ENCODE results near the gene FIBCD1. TPM values are rescaled to one million over a fixed set of nuclear protein-coding genes. Genes with fewer than 3 reads are reported as not detected.

Gene FIBCD1
- total RNA-seq, 6 experiments from 2014 or later = not detected

DNA sequence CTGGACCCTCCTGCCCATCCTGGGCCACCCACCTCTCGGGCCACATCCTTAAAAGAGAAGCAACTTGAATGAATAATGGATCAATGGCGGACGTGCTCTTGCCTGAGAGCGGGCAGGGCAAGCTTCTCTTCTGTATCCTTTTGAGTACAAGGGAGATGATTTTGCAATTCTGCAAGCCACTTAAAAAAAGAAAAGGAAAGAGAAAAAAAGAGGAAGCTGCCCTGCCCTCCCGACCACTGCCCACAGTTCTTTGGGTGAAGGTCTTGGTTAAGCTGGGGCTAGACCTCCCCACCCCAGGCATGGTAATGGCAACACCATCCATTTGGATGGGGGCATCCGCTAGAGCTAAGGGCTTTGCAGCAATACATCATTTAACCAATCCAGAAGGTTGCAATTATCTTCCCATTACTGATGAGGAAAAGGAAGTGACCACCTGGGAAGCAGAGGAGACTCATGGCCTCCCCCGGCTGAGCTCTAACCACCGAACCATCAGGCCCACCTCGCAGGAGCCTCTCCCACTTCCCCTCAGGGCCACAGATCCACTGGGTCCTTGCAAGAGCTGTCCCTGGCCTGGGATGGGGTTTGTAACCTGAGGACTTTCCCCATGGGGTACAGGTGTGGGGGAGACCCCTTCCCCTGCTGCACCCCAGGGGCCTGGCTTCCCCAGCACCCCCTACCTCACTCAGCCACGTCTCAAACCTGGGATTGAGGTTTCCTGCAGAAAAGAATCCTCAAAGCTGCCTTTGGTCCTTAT, 42.1 kb upstream of the FIBCD1 start:
- Histone ChIP-seq H3K36me3 (no peaks in the 10 kb centered on the region), H3K27me3 (no peaks in the 10 kb centered on the region), H3K4me1 (no peaks in the 10 kb centered on the region), H3K4me3 (no peak overlapping the region), H3K9me3 (no peaks in the 10 kb centered on the region), H3K27ac (no peak overlapping the region)
- intact Hi-C loops (cut with DNase I) = no loop called here
- ATAC-seq (no peak), DNase-seq (no peak)
- WGBS (ENCODE audit: insufficient coverage, low coverage, low lambda C conversion rate, missing lambda C conversion rate) = 31% methylated on average over 7 of the region's 10 CpGs
- TF ChIP-seq, protein P1, sequence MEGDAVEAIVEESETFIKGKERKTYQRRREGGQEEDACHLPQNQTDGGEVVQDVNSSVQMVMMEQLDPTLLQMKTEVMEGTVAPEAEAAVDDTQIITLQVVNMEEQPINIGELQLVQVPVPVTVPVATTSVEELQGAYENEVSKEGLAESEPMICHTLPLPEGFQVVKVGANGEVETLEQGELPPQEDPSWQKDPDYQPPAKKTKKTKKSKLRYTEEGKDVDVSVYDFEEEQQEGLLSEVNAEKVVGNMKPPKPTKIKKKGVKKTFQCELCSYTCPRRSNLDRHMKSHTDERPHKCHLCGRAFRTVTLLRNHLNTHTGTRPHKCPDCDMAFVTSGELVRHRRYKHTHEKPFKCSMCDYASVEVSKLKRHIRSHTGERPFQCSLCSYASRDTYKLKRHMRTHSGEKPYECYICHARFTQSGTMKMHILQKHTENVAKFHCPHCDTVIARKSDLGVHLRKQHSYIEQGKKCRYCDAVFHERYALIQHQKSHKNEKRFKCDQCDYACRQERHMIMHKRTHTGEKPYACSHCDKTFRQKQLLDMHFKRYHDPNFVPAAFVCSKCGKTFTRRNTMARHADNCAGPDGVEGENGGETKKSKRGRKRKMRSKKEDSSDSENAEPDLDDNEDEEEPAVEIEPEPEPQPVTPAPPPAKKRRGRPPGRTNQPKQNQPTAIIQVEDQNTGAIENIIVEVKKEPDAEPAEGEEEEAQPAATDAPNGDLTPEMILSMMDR (IDR thresholded peaks at IDR 0.05) = no peak
- TF ChIP-seq POLR2A (IDR thresholded peaks at IDR 0.05) = no peak

DNA sequence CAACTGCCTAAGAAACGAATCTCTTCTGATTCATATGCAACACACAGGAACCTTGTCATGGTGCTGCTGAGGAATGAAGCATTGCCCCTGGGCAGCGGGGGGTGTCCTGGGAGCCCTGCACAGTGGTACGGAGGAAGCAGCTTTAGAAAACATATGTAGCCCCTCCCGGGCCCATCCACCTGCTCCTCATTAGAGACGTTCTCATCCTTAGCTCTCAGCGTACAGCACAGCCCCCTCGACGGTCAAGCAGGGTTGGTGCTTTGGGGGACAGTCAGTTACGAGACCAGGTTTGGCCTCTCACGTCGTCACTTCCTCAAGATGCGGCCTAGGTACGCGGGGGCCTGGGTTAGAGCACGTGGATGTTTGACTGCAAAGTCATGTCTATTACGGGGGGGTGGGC, 41.5 kb upstream of the FIBCD1 start:
- no peak overlapping the region for H3K27ac ChIP-seq
- no peaks in the 10 kb centered on the region for H3K9me3 ChIP-seq
- 68% methylated on average over 5 of the region's 16 CpGs for WGBS (ENCODE audit: insufficient coverage, low coverage, low lambda C conversion rate, missing lambda C conversion rate)
- DNase-seq = peak in 1 of 3 donors; percentile 31
- H3K36me3 ChIP-seq = no peaks in the 10 kb centered on the region
- TF ChIP-seq, protein P1 (IDR thresholded peaks at IDR 0.05) = no peak
- TF ChIP-seq POLR2A (IDR thresholded peaks at IDR 0.05) = no peak
- no peak for ATAC-seq
- H3K4me1 ChIP-seq = no peaks in the 10 kb centered on the region
- no peak overlapping the region for H3K4me3 ChIP-seq
- intact Hi-C loops (cut with DNase I) = no loop called here
- H3K27me3 ChIP-seq = no peaks in the 10 kb centered on the region

DNA sequence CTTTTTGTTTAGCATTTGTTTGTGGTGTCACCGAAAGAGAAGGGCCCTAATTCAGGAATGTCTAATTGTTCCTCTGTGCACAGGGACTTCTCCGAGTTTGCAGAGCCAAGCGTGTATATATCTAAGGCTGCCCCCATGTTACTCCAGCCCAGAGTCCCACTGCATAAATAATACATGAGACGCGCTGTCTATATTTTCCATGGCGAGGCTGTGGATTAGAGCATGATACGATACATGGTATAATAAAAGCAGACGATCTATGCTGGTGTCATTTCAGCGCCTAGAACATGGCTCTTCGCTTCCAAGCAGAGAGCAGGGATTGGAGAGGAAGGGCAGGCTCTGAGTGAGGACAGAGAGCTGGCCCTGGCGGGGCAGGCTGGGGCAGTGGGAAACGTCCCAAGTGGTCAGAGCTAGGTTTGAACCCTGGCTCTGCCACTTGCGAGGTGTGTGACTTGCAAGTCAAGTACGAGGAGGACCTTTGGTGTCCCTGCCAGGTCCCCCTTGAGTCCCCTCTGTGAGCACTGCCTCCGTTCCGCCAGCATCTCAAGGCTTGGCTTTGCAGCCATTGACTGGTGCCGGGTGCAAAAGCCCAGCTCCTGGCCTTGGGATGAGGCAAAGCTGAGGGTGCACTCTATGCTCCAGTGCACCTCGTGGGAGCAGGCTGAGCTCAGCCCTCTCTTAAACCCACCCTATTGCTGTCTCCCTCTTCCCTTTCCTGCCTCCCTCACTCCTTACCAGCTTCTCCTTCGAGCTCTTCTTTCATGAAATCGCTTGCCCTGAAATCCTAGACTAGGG, 40.7 kb upstream of the FIBCD1 start:
- H3K27me3 ChIP-seq = no peaks in the 10 kb centered on the region
- intact Hi-C loops (cut with DNase I) = no loop called here
- no peaks in the 10 kb centered on the region for H3K4me1 ChIP-seq
- 76% methylated on average over 14 of the region's 20 CpGs for WGBS (ENCODE audit: insufficient coverage, low coverage, low lambda C conversion rate, missing lambda C conversion rate)
- ATAC-seq (no peak), DNase-seq (no peak)
- no peaks in the 10 kb centered on the region for H3K36me3 ChIP-seq
- no peak overlapping the region for H3K27ac ChIP-seq
- no peak overlapping the region for H3K4me3 ChIP-seq
- H3K9me3 ChIP-seq = no peaks in the 10 kb centered on the region
- TF ChIP-seq POLR2A (IDR thresholded peaks at IDR 0.05) = no peak
- TF ChIP-seq, protein P1 (IDR thresholded peaks at IDR 0.05) = no peak

DNA sequence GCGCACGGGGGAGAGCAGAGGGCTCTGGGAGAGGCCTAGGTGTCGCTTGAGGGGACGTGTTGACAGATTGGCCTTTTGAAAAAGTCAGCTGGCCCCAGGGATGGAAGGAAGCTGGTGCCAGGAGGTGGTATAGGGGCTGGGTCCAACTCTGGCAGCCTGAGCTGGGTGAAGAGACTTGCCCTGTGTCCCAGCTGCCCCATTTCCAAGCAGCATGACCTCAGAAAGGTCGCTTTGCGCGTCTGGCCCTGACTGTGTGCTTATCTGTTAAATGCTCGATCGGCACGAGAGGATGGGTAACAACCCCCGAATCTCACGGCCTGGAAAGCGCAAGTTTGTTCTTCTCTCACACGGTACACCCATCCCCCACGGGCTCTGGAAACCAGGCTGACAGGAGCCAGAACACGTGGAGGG, 38.8 kb upstream of the FIBCD1 start:
- no peaks in the 10 kb centered on the region for H3K36me3 ChIP-seq
- no peaks in the 10 kb centered on the region for H3K9me3 ChIP-seq
- TF ChIP-seq, protein P1 (IDR thresholded peaks at IDR 0.05) = no peak
- TF ChIP-seq POLR2A (IDR thresholded peaks at IDR 0.05) = no peak
- H3K4me3 ChIP-seq = no peak overlapping the region
- ATAC-seq = no peak
- WGBS (ENCODE audit: insufficient coverage, low coverage, low lambda C conversion rate, missing lambda C conversion rate) = 41% methylated on average over 6 of the region's 16 CpGs
- H3K27ac ChIP-seq = no peak overlapping the region
- no peaks in the 10 kb centered on the region for H3K27me3 ChIP-seq
- intact Hi-C loops (cut with DNase I) = no loop called here
- no peaks in the 10 kb centered on the region for H3K4me1 ChIP-seq
- no peak for DNase-seq
